Measurements from ENCODE around the gene LIN9. TPM values are rescaled to one million over a fixed set of nuclear protein-coding genes. Genes with fewer than 3 reads are reported as not detected.

LIN9 gene
- total RNA-seq, 1 donor from 2014 or later: 10.5 TPM

- no peaks in the 10 kb centered on the region for H3K36me3 Mint-ChIP-seq
- no peak within 1 kb of the TSS for H3K27ac Mint-ChIP-seq
- H3K27me3 Mint-ChIP-seq: peaks cover 44% of the 10 kb centered on the region
Measured at GRCh38 chr1:226223157-226223785, 85.7 kb downstream of the LIN9 start, which contains the start of gene MIXL1. Gene MIXL1, plus strand, starts transcription at chr1:226223664. Its CDS starts 18 bp downstream, at chr1:226223682.

GRCh38 chr1:226222686-226223085 lies 86.3 kb downstream of the LIN9 start:
- TF ChIP-seq, protein P1, sequence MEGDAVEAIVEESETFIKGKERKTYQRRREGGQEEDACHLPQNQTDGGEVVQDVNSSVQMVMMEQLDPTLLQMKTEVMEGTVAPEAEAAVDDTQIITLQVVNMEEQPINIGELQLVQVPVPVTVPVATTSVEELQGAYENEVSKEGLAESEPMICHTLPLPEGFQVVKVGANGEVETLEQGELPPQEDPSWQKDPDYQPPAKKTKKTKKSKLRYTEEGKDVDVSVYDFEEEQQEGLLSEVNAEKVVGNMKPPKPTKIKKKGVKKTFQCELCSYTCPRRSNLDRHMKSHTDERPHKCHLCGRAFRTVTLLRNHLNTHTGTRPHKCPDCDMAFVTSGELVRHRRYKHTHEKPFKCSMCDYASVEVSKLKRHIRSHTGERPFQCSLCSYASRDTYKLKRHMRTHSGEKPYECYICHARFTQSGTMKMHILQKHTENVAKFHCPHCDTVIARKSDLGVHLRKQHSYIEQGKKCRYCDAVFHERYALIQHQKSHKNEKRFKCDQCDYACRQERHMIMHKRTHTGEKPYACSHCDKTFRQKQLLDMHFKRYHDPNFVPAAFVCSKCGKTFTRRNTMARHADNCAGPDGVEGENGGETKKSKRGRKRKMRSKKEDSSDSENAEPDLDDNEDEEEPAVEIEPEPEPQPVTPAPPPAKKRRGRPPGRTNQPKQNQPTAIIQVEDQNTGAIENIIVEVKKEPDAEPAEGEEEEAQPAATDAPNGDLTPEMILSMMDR (conservative IDR thresholded peaks at IDR 0.05): no peak
- H3K27me3 Mint-ChIP-seq: peaks cover 44% of the 10 kb centered on the region
- peak overlapping the region; percentile 77 for H3K4me3 Mint-ChIP-seq
- no peak overlapping the region for H3K27ac Mint-ChIP-seq
- no peaks in the 10 kb centered on the region for H3K36me3 Mint-ChIP-seq
- DNase-seq (ENCODE audit: extremely low spot score, unreplicated experiment): no peak
- peaks cover 7% of the 10 kb centered on the region for H3K4me1 Mint-ChIP-seq (ENCODE audit: unreplicated experiment)
- H3K9me3 Mint-ChIP-seq: no peaks in the 10 kb centered on the region

More at GRCh38 chr1:226223157-226223785, 85.7 kb downstream of the LIN9 start, which contains the start of gene MIXL1:
- Mint-ChIP-seq H3K4me1 (ENCODE audit: unreplicated experiment) (peaks cover 6% of the 10 kb centered on the region), H3K9me3 (no peaks in the 10 kb centered on the region), H3K4me3 (peak within 1 kb of the TSS; percentile 86)
- TF ChIP-seq, protein P1 (conservative IDR thresholded peaks at IDR 0.05): no peak
- DNase-seq (ENCODE audit: extremely low spot score, unreplicated experiment): no peak

- no peak overlapping the region for H3K4me3 Mint-ChIP-seq
- peaks cover 34% of the 10 kb centered on the region for H3K27me3 Mint-ChIP-seq
- H3K4me1 Mint-ChIP-seq (ENCODE audit: unreplicated experiment): peaks cover 14% of the 10 kb centered on the region
- TF ChIP-seq, protein P1 (conservative IDR thresholded peaks at IDR 0.05): no peak
- no peak overlapping the region for H3K27ac Mint-ChIP-seq
- DNase-seq (ENCODE audit: extremely low spot score, unreplicated experiment): no peak
- no peaks in the 10 kb centered on the region for H3K36me3 Mint-ChIP-seq
- H3K9me3 Mint-ChIP-seq: no peaks in the 10 kb centered on the region
Measured at GRCh38 chr1:226220473-226221189, 88.3 kb downstream of the LIN9 start.

GRCh38 chr1:226217273-226217672 lies 91.7 kb downstream of the LIN9 start:
- no peaks in the 10 kb centered on the region for H3K9me3 Mint-ChIP-seq
- DNase-seq (ENCODE audit: extremely low spot score, unreplicated experiment): no peak
- no peak overlapping the region for H3K27ac Mint-ChIP-seq
- TF ChIP-seq, protein P1 (conservative IDR thresholded peaks at IDR 0.05): no peak
- H3K27me3 Mint-ChIP-seq: peaks cover 9% of the 10 kb centered on the region
- no peak overlapping the region for H3K4me3 Mint-ChIP-seq
- H3K36me3 Mint-ChIP-seq: no peaks in the 10 kb centered on the region
- H3K4me1 Mint-ChIP-seq (ENCODE audit: unreplicated experiment): peaks cover 14% of the 10 kb centered on the region

DNA sequence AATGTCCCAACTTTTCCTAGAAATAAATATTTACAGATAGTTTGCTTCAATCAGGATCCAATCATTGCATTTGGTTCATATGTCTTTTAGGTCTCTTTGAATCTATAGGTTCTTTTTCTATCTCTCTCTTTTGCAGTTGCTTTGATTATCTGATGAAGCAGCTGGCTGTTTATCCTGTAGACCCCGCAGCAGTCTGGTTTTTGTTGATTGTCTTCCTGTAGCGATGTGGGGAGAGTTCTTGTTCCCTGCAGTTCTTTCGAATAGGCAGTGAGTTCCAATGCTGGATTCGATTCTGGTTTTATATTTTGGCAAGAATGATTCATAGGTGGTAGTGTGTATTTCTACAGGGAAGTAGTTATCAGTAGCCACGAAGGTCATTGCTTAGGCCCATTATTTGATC lies 92.9 kb downstream of the LIN9 start:
- peaks cover 4% of the 10 kb centered on the region for H3K27me3 Mint-ChIP-seq
- H3K4me1 Mint-ChIP-seq (ENCODE audit: unreplicated experiment): peaks cover 11% of the 10 kb centered on the region
- H3K36me3 Mint-ChIP-seq: no peaks in the 10 kb centered on the region
- no peaks in the 10 kb centered on the region for H3K9me3 Mint-ChIP-seq
- TF ChIP-seq, protein P1 (conservative IDR thresholded peaks at IDR 0.05): no peak
- no peak overlapping the region for H3K27ac Mint-ChIP-seq
- DNase-seq (ENCODE audit: extremely low spot score, unreplicated experiment): no peak
- H3K4me3 Mint-ChIP-seq: no peak overlapping the region

All from type B pancreatic cell (in vitro differentiated cells).